Measurements from ENCODE around the gene FZR1. TPM values are rescaled to one million over a fixed set of nuclear protein-coding genes. Genes with fewer than 3 reads are reported as not detected.

FZR1 gene
- total RNA-seq, 1 experiment from 2014 or later, result 51.4 TPM

GRCh38 chr19:3538965-3539755 lies 33.0 kb downstream of the FZR1 start, which contains the start of gene TEKTIP1:
TSS of gene TEKTIP1 (plus strand) at chr19:3539174. CDS start at chr19:3539178, 4 bp downstream.
- WGBS (ENCODE audit: extremely low coverage, insufficient read length, low lambda C conversion rate), result no CpG with 5 or more reads among the region's 28 CpGs
- H3K79me1 ChIP-seq (ENCODE audit: insufficient read depth, low read depth, low read length, poor library complexity, severe bottlenecking), result no peaks in the 10 kb centered on the region
- H3K27me3 ChIP-seq (ENCODE audit: insufficient read depth, low read length), result no peaks in the 10 kb centered on the region
- Mint-ChIP-seq H3K4me3 (peak within 1 kb of the TSS in 1 of 2 experiments; percentile 38; a peak in 1 of 5 replicates), H3K27me3 (ENCODE audit: low read depth) (no peaks in the 10 kb centered on the region; the same call in 1 of the 2 replicates), H3K9me3 (no peaks in the 10 kb centered on the region), H3K4me1 (peaks cover 6 to 14% of the 10 kb centered on the region in 2 experiments; a peak in 3 of 4 replicates), H3K27ac (peak within 1 kb of the TSS; percentile 50 to 86 (median 73); a peak in 5 of 7 replicates), H3K36me3 (ENCODE audit: insufficient read depth in 1 of 3, low read depth in 3 of 3) (peaks cover 9 to 37% (median 36%) of the 10 kb centered on the region in 3 experiments; a peak in 6 of 7 replicates)
- no peak within 1 kb of the TSS for H4K5ac ChIP-seq (ENCODE audit: insufficient read length, low read depth, low read length)
- no peak for TF ChIP-seq CTCF (conservative IDR thresholded peaks at IDR 0.05)
- H3K4me1 ChIP-seq (ENCODE audit: insufficient read depth, low read length), result no peaks in the 10 kb centered on the region
- H2AK5ac ChIP-seq (ENCODE audit: insufficient read length, low read length), result no peak within 1 kb of the TSS
- H3K18ac ChIP-seq (ENCODE audit: insufficient read length, low read depth, low read length), result no peak within 1 kb of the TSS
- no peaks in the 10 kb centered on the region for H3K9me3 ChIP-seq (ENCODE audit: control insufficient read depth, low read depth, low read length)
- H2BK120ac ChIP-seq (ENCODE audit: low read depth, low read length, poor library complexity, severe bottlenecking), result no peak within 1 kb of the TSS
- H3K9ac ChIP-seq (ENCODE audit: extremely low read depth, insufficient read length, low read length), result no peak within 1 kb of the TSS
- no peak within 1 kb of the TSS for H2BK20ac ChIP-seq (ENCODE audit: low read depth, low read length, poor library complexity, severe bottlenecking)
- H3K23ac ChIP-seq (ENCODE audit: insufficient read length, low read depth, low read length), result no peak within 1 kb of the TSS
- H4K91ac ChIP-seq (ENCODE audit: insufficient read length, low read depth, low read length), result no peak within 1 kb of the TSS
- H3K56ac ChIP-seq (ENCODE audit: insufficient read length, low read depth, low read length), result no peak within 1 kb of the TSS
- H2AFZ ChIP-seq (ENCODE audit: low read length), result no peak within 1 kb of the TSS
- DNase-seq, result peak; percentile 66
- no peak within 1 kb of the TSS for H3K4ac ChIP-seq (ENCODE audit: low read depth, low read length)
- H3K27ac ChIP-seq (ENCODE audit: insufficient read length, low read depth, low read length), result no peak within 1 kb of the TSS
- no peaks in the 10 kb centered on the region for H3K23me2 ChIP-seq (ENCODE audit: insufficient read length, low read depth, low read length, poor library complexity, severe bottlenecking)
- no peak within 1 kb of the TSS for H3K14ac ChIP-seq (ENCODE audit: insufficient read depth, low read length)
- H4K20me1 ChIP-seq (ENCODE audit: control insufficient read depth, insufficient read depth, insufficient read length), result no peaks in the 10 kb centered on the region
- no peak within 1 kb of the TSS for H2BK12ac ChIP-seq (ENCODE audit: insufficient read length, low read depth, low read length)
- H3K79me2 ChIP-seq (ENCODE audit: insufficient read depth, low read length), result no peaks in the 10 kb centered on the region
- no peak within 1 kb of the TSS for H2BK5ac ChIP-seq (ENCODE audit: insufficient read length, low read length)
- H3K4me2 ChIP-seq (ENCODE audit: insufficient read depth, insufficient read length, low read length), result no peak within 1 kb of the TSS
- H4K8ac ChIP-seq (replicated peaks; ENCODE audit: insufficient read length, low read depth, low read length), result no peak within 1 kb of the TSS
- H2BK15ac ChIP-seq (ENCODE audit: low read depth, low read length), result no peak within 1 kb of the TSS
- no peak within 1 kb of the TSS for H3T11ph ChIP-seq (ENCODE audit: low read length)

All from H9 (cell line).